Measurements from ENCODE around the gene JADE1.

The JADE1 gene

DNA sequence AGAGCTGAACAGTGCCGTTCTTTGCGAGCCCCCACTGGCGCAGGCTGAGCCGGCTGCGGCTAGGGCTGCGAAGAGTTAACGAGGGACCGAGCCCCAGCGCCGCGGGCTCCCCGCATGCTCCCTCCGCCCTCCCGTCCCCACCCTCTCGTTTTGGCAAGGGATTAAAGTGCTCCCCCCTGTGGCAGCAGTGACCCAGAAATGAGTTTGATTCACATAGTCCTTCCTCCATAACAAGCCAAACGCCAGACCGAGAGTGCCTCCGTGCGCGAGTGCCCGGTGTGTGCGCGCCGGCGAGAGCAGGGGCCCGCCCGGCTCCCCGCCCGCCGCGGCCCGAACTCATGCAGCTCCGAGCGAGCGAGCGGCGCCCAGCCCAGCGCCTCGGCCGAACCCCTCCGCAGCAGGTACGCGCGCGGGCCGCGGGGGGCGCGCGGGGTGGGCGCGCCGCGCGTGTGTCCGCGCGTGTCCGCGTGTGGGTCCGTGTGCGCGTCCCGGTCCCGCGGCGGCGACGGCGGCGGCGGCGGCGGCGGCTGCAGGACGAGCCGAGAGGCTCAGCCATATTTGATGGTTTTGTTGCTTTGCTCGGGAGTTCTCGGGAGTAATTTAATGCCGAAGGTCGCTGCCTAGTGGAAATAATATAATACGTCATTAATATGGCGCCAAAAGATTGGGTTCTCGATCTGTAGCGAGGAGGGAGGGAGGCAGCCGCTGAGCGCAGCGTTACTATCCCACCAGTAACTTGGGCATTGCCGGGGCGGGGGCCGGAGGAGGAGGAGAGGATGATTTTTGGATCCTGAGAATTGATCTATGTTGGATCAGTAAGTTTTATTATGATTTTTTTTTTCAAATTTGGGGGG lies at the start of gene JADE1:
TSS of gene JADE1 (plus strand) at position 224 of the 854 bp plus-strand sequence. CDS start 22,059 bp downstream, outside the sequence.
- DNase-seq (ENCODE audit: low spot score): peak; percentile 92

DNA sequence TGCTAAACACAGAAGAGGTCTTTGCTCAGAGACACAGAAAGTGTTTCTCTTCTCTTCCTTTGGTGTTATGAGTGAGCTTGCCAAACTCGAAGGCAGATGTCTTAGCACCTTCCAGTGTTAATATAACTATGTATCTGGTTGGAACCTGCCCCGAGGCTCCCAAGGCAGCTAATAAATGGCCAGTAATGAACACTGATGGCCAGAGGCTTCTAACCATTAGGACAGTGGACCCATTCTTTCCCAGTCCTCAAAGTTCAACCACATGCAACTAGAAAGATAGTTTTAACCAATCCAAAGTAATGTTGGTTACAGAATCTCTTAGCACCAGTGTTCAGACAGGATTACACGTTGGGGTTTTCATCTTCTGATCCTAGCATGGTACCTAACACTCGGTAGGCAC lies 42.7 kb upstream of the JADE1 start:
- no peak for DNase-seq (ENCODE audit: low spot score)

DNA sequence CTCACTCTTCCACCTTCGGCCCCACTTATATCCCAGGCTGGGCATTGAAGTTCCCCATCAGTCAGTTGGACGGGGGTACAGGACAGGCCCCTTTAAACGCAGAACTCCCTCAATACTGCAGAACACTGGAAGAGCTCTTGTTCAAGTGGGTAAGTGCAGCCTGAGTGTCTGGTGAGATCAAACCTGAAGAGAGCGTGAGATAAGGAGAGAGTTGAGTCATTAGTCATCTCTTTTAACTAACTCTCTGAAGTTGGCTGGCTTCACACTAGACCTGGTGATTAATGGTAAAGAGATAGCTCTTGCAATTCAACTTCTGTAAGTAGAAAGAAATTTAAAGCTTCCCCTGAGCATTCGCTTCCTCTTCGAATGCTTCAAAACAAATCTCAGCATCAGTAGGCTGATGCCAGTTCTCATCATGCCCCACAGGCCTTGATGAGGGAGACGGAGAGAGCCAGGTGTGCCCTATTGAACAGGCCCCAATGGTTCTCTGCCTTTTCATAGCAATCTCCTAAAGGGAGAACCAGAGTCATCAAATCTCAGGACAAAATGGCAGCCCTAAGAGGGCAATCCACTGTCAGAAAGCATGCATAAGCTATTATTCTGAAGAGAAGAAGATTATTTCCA lies 41.0 kb upstream of the JADE1 start:
- DNase-seq (ENCODE audit: low spot score): no peak

DNA sequence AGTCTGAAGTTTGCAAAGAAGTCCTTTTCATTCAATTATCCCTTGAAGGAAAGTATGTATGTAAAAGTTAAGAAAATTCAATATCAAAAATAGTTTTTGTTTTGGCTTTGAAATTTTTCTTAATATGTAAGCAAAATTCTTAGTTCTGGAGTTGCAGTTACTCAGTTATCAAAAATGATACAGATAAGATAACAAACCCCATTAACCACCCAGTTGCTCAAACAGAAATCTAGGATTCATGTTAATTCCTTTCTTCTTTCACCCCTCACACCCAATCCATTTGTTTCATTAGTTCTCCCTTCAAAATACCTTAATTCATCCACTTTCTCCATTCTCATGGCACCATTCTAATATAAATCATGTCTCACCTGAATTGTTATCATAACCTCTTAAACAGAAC lies 40.5 kb upstream of the JADE1 start:
- no peak for DNase-seq (ENCODE audit: low spot score)

DNA sequence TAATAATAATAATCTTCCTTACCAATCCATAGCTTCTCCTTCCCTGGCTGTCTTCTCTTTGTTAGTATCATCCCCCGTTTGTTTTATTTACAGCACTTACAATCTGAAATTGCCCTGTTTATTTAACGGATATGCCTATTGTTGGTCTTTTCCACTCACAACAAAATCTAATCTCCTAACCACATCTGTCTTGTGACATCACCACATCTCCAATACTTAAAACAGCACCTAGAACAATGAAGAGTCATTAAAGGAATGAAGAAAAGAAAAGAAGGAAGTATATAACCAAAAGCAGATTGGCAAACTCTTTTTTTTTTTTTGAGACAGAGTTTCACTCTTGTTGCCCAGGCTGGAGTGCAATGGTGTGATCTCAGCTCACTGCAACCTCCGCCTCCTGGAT lies 38.7 kb upstream of the JADE1 start:
- DNase-seq (ENCODE audit: low spot score): no peak

DNA sequence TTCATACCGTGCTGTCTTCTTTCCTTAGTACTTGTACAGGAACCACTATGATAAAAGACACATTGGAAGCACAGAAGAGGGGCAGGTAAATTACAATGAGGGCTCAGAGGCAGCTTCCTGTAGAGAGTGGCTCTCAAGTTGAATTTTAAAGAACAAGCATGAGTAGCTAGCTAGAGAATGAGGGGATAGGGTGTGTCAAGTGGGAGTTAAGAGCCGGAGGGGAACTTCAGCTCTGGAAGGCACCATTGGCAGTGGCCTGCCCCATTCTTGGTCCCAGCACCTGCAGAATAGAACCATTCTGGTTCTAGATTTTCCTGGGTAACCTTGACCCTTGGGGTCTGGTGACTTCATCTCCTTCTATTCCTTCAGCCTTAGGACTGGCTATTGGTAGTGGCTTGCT lies 34.0 kb upstream of the JADE1 start:
- no peak for DNase-seq (ENCODE audit: low spot score)

DNA sequence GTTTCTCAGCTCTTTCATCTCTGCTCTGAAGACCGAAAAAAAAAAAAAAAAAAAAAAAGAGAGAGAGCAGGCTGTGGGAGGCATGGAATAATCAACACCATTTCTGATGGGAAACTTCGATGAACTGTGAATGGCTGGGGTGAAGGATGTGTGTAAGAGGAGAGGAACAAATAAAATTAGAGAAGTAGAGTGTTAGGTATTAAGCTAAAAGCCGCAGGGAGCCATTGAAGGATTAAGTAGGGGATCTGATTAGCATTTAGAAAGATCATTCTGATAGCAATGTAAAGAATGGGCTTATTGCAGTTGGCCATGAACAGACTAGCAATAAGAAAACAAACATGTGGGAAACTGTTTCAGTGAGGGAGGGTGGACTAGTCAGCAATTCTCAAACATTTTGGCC lies 33.6 kb upstream of the JADE1 start:
- no peak for DNase-seq (ENCODE audit: low spot score)

DNA sequence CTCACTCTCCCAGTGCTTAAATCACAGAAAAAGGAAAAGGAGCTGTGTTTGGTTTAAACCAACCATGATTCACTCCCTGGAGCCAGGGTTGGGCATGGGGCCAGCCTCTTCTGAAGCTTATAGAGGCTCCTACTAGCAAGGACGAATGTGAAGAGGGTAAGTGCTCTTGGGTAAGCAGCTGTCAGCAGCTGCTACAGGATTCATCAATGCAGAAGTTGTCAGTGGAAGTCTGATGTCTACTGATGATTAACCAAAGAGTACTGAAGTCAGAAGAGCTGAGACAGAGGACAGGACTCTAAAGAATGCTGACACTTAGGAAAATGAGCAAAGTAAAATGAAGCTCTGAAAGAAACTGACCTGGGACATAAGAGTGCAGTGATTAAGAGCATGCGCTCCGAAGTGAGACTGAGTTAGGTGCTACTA lies 32.7 kb upstream of the JADE1 start:
- DNase-seq (ENCODE audit: low spot score): no peak

DNA sequence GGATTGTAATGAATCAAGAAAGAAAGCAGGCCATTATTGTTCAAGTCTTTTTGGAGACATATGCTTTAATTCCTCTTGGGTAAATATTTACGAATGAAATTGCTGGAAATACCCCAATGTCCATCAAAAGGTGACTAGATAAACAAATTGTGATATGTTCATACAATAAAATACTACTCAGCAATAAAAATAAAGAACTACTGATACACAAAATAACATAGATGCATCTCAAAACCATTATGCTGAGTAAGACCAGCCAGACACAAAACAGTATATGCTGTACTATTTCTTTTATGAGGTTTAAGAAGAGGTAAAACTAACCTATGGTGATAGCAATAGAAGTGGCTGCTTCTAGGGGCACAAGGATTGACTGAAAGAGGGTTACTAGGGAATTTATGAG lies 28.8 kb upstream of the JADE1 start:
- DNase-seq (ENCODE audit: low spot score): no peak

DNA sequence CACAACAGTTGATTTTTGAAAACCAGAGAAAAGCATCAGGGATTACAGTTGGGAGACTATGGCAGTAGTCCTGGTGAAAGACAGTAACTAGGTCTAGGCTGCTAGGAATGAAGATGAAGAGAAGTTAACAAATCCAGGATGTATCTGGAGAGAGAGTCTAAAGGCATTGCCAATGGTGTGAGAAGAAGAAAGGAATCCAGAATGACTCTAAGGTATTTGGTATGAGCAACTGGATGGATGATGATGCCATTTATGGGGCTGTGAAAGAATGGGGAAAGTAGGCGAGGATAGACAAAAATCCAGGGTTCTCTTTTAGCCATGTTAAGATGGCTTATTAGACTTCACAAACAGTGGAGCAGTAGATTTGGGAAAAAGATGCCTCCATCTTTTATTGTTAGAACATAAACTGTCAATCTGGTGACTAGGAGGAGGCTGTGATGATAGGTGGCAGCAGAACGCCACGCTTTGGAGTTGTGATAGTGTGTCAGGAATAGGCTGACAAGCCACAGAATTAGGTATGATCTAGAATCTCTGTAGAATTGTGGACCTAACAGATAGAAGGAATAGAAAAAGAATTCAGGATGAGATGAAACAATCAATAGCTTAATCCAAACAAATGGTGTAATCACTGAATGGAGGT lies 27.3 kb upstream of the JADE1 start:
- DNase-seq (ENCODE audit: low spot score): peak; percentile 37

DNA sequence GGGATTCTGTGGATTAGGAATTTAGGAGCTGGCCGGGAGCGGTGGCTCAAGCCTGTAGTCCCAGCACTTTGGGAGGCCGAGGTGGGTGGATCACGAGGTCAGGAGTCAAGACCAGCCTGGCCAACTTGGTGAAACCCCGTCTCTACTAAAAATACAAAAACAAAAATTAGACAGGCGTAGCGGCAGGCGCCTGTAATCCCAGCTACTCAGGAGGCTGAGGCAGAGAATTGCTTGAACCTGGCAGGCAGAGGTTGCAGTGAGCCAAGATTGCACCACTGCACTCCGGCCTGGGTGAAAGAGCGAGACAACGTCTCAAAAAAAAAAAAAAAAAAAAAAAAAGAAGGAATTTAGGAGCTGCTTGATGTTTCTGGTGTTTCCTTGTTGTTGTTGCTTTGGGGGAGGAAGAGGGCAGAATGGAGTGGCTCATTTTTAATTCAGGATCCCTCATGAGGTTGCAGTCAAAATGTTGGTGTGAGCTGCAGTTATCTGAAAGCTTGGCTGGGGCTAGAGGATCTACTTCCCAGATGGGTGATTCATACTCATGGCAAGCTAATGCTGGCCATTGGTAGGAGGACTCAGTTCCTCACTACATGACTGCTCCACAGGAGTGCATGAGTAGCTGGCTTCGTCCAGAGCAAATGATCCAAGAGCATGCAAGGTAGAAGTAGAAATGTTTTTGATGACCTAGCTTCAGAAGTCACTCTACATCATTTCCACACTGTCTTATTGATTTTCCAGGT lies 26.5 kb upstream of the JADE1 start:
- no peak for DNase-seq (ENCODE audit: low spot score)

DNA sequence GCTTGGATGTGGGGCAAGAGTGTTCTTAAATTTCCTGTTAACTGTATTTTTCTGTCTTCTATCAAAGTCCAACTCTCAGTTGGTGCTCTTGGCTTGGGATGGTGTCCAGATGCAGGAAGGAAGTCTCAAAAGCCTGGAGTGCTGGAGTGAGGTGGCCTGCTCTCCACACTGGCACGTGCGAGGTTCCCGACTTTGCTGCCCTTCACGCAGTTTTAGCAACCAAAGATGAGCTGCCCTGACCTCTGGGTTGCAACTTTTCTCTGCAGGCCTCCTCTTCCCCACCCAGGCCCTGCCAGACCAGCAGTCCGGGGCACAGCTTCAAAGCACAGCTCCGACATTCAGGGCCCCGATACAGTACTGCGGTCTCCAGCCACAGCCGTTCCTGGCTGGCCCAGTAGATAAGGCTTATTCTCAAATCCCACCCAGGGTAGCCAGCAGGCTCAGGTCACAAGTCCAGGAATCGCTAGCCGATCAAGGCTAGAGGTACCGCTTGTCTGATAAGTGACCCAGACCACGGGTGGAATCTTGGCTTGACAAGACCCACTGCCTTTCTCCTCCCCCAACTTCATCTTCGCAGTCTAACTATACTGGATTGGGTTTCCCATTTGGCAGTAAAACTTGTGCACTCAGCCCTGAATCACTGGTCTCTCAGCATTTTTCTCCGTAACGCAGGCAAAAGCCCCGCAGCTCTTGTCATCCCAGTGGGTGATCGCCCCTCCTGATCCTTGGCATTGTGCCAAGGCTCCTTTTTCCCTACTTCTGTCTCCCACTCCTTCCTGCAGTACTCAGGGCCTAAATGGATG lies 21.8 kb upstream of the JADE1 start:
- DNase-seq (ENCODE audit: low spot score): no peak

DNA sequence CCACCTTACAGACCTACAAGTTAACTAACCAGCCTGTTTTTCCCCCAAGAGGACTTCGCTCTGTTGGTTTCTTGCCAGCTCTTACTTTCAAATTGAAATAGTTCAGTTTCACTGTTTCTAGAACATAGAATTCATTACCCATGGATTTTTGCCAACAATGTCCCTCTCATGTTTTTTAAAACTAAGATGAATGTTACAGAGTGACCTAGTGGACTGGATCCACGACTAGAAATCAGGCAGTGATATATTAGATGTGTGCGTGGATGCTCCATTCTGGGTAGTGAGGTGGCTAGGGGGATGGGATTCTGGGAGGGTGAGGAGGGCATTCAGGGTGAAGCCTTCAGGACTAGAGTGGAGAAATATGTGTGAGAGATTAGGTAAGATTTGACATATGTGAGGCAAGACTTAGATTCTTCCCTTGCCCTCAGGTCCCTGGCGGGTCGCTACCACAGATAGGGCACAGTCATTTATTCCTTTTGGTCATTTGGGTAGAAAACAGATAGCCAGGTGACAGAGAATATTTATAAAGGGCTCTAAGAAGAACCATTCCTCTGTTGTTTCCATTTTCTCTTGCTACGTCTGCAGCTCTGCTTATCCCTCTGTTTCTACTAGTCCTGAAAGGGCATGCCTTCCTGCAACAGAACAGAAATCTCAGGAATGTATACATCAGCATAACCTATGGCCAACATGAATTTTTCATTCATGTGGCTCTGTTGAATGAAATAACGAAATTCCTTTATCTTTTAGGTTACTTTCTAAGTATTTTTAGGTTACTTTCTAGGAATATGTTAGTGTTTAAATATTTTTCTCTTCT lies 15.4 kb upstream of the JADE1 start:
- no peak for DNase-seq (ENCODE audit: low spot score)

DNA sequence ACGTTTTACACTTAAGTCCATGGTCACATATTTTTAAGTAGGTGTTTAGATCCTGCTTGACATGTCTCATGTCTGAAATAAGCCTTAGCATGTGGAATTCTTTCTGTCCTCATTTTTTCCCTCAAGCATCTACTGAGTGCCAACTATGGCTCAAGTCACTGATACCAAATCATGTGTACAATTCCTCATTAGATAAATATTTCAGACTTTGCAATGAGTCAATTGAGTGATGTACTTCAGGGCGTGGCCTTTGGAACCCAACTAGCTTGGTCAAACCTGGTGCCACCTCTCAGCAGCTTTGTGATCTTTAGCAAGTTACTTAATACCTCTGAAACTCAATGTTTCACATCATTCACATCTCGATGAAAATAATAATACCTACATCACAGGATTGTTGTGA lies 12.6 kb upstream of the JADE1 start:
- no peak for DNase-seq (ENCODE audit: low spot score)

DNA sequence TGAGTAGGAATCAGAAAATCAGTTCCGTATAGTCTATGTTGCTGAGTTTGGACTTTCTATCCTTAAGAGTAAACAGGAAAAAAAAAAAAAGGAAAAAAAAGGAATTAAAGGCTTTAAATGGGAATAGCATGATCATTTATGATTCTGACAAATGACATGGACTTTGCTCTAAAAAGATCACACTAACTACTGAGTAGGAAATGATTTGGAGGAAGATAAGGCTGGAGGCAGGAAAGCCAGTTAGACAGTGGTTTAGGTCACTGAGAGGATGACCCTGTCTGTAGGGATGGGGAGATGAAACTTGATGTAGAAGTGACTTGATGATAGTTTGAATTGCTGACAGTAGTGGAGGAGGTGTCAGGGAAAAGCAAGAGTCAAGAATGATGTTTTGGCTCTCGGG lies 9.2 kb upstream of the JADE1 start:
- no peak for DNase-seq (ENCODE audit: low spot score)

DNA sequence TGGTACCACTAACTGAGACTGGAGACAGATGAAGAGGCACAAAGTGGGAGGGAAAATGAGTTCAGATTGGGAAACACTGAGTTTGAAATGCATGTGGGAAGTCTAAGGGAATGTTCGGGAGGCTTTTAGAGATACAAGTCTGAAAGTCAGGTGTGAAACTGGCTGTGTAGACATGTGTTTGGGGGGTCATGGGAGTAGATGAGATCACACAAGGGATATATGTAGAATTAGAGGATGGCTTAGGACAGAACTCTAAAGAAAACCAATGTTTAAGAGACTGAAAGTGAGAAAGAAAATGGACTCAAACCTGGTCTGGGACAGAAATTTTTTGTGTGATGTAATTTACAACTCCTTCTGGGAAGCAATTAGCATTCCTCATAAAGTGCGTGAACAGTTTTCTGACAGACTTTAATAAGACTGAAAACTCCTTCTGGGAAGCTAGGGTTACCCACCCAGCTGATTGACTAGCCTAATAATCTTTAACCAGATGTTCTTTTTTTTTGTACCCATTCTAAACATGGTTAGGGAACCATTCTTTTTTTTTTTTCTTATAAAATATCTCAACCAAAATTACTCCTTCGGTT lies 8.7 kb upstream of the JADE1 start:
- no peak for DNase-seq (ENCODE audit: low spot score)

DNA sequence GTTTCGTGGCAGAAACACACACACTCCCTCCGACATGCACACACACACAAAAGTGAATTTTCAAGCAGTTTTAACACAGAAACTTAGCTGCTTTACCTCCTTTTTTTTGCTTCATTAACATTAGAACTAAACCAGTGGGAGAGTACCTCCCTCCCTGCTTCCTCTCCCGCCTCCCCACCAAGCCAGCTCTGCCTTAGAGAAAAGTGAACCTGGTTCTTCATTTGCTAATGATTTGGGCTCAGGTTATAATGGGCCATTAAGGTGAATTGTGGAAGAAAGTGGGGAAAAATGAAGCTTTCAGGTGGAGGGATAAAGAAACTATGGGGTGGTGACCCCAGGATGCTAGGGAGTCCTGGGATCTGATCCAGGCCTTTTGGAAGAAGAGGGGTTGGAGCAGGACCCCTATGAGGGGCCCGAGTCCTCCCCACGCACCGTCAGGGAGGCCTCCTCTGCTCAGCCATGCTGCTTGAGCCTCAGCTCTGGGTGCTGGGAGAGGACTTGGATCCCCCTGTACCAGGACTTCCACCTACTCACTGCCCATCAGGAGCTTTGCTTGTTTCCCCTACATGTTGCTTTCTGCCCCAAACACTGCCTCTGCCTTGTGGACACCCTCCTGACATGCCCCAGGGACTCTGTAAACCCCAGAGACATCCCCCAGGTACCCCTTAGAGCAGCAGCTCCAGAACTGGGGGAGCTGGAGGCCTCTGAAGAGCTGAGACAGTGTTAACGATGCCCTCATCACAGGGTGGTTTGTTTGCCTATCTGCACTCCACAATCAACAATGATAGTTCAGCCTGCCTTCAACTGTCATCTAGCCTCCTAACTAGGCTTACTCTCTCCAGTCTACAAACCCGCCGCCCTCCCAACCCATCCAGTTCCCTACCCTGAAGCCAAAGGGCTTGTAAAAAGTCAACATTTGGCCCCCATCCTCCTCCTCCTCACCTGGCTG lies 6.5 kb upstream of the JADE1 start:
- no peak for DNase-seq (ENCODE audit: low spot score)

DNA sequence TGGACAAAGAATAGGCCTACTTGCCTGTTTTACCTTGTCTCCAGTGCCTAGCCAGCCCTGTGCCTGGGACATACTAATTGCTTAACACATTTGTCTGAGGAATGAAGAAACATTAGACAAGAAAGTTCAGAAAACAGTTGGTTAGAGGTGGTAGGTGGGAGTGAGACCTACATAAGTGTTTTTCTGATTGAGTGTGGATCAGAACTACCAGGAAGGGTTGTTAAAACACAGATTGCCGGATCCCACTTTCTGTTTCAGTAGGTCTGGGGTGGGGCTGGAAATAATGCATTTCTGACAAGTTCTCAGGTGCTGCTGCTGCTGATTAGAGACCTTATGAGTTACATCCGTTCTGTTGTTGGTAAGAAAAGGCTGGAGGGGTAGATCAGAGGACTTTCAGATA lies 5.7 kb upstream of the JADE1 start:
- DNase-seq (ENCODE audit: low spot score): no peak

DNA sequence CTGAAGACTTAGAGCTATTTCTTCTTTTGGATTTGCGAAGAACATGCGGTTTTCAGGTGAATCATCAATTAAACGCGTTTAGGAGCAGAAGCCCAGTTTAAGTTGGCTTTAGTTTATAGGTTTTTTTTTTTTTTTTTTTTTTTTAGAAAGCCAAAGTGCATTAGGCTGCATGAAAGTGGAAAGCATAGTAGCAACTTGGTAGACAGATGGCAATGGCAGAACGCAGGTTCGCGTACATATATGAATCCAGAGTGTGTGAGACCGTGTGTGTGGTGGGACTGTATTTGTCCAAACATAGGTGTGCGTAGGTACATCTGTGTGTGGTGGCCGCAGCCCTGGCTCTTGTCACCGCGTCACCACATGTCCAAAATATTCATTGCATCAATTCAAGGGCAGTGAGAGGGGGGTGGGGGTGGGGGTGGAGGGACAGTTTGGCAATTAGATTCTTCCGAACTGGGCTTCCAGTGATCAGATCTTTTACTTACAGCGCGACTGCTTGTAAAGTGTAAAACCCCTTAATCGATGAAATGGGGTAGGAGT lies 901 bp downstream of the JADE1 start:
- peak; percentile 56 for DNase-seq (ENCODE audit: low spot score)
